ENCODE data around the gene REEP6. TPM values are rescaled to one million over a fixed set of nuclear protein-coding genes. Genes with fewer than 3 reads are reported as not detected.
"Not testable (repeated sequence)": the region's sequence is repeated elsewhere in the genome, so short reads cannot be mapped to it uniquely, and the experiment has no call there.

REEP6 gene
- polyA plus RNA-seq, 1 donor = 1.3 TPM

- no peak for DNase-seq (ENCODE audit: low read depth)
Measured at GRCh38 chr19:1489463-1490310, 1.3 kb upstream of the REEP6 start.

GRCh38 chr19:1490311-1491113 lies 469 bp upstream of the REEP6 start, which contains the start of gene PCSK4:
TSS of gene PCSK4 (minus strand) at chr19:1490350. CDS start at chr19:1490346, 4 bp downstream.
- peak; percentile 95 for DNase-seq (ENCODE audit: low read depth)

GRCh38 chr19:1491849-1492170 lies 829 bp downstream of the REEP6 start:
- no peak for DNase-seq (ENCODE audit: low read depth)

- no peak for DNase-seq (ENCODE audit: low read depth)
Measured at GRCh38 chr19:1492474-1493006, 1.6 kb downstream of the REEP6 start.

GRCh38 chr19:1494115-1494815 lies 3.3 kb downstream of the REEP6 start:
- DNase-seq (ENCODE audit: low read depth) = no peak

GRCh38 chr19:1495051-1495798 lies 4.2 kb downstream of the REEP6 start:
- no peak for DNase-seq (ENCODE audit: low read depth)

- no peak for DNase-seq (ENCODE audit: low read depth)
Measured at GRCh38 chr19:1495799-1496713, 5.1 kb downstream of the REEP6 start.

GRCh38 chr19:1496714-1497577 lies 6.0 kb downstream of the REEP6 start:
- no peak for DNase-seq (ENCODE audit: low read depth)

- DNase-seq (ENCODE audit: low read depth) = no peak
Measured at GRCh38 chr19:1497578-1498235, 6.7 kb downstream of the REEP6 start.

- not testable (repeated sequence) for DNase-seq (ENCODE audit: low read depth)
Measured at GRCh38 chr19:1499231-1499630, 8.2 kb downstream of the REEP6 start.

- DNase-seq (ENCODE audit: low read depth) = no peak
Measured at GRCh38 chr19:1501200-1501595, 10.2 kb downstream of the REEP6 start.

- DNase-seq (ENCODE audit: low read depth) = no peak
Measured at GRCh38 chr19:1502433-1503088, 11.6 kb downstream of the REEP6 start.

- DNase-seq (ENCODE audit: low read depth) = no peak
Measured at GRCh38 chr19:1503089-1503924, 12.3 kb downstream of the REEP6 start.

- DNase-seq (ENCODE audit: low read depth) = no peak
Measured at GRCh38 chr19:1503925-1504773, 13.2 kb downstream of the REEP6 start.

- DNase-seq (ENCODE audit: low read depth) = no peak
Measured at GRCh38 chr19:1505012-1505411, 14.0 kb downstream of the REEP6 start.
